Mucosa of descending colon (tissue), 3 donors: Measurements from ENCODE around the gene OPA1. TPM values are rescaled to one million over a fixed set of nuclear protein-coding genes. Genes with fewer than 3 reads are reported as not detected.
A peak's percentile ranks its signal among the peaks of the same experiment; 100 is the strongest.

Source experiments
- ATAC-seq: fragments of 200-7000 bp; cut with Tn5 transposase; one replicate; pipeline ENCODE4 v1.9.1; 2020; ENCODE audit warnings: mild to moderate bottlenecking, moderate library complexity
- DNase-seq, 3 donors: peaks; one replicate each; pipeline ENCODE4 v3.0.0-alpha.2; 2020
- H3K36me3 ChIP-seq: fragments of 200-600 bp; one replicate; pipeline ENCODE4 v1.8.0; 2021; ENCODE audit warnings: low read depth, mild to moderate bottlenecking
- H3K4me1 ChIP-seq: fragments of 200-600 bp; one replicate; pipeline ENCODE4 v1.8.0; 2021; ENCODE audit warnings: low read depth, mild to moderate bottlenecking
- H3K4me3 ChIP-seq: fragments of 200-600 bp; one replicate; pipeline ENCODE4 v1.8.0; 2021; ENCODE audit warnings: mild to moderate bottlenecking
- H3K9me3 ChIP-seq: fragments of 200-600 bp; one replicate; pipeline ENCODE4 v1.8.0; 2021; ENCODE audit warnings: mild to moderate bottlenecking
- intact Hi-C, 2 donors: fragments of 100-400 bp; cut with DNase I in 1 of 2; cut with micrococcal nuclease in 1 of 2; formaldehyde crosslinking; loops; one replicate each; pipeline versions ENCODE4 v1.11.0 to v1.11.1; 2022; cut with DNase I, micrococcal nuclease
- long read RNA-seq, 2 donors: library from polyadenylated mRNA; unstranded; transcript quantifications; one replicate each; pipeline ENCODE4 v2.0.0, GENCODE V29; 2019 to 2021
- total RNA-seq, 3 donors: library from RNA; stranded (reverse); fragmentation: NEBNext Ultra II Directional in 2 of 3; extraction: Animal tissue kit (Norgen Biotek cat#: 25700) in 2 of 3; gene quantifications; one replicate each; pipeline versions ENCODE4 v1.2.1 to v1.2.4, GENCODE V29; 2021 to 2023
- TF ChIP-seq, protein P1 (sequence below): fragments of 200-600 bp; IDR thresholded peaks from one replicate; pipeline ENCODE4 v1.8.0; 2022; ENCODE audit warnings: antibody characterized with exemption, mild to moderate bottlenecking
- donor health status: DM: no; HTN: no; CAD: no; lungs with moderate emphysema.
- donor health status: DM: no; HTN: no; CAD: no.
- donor health status: DM: no; HTN: yes; CAD: no.

OPA1 gene, protein sequence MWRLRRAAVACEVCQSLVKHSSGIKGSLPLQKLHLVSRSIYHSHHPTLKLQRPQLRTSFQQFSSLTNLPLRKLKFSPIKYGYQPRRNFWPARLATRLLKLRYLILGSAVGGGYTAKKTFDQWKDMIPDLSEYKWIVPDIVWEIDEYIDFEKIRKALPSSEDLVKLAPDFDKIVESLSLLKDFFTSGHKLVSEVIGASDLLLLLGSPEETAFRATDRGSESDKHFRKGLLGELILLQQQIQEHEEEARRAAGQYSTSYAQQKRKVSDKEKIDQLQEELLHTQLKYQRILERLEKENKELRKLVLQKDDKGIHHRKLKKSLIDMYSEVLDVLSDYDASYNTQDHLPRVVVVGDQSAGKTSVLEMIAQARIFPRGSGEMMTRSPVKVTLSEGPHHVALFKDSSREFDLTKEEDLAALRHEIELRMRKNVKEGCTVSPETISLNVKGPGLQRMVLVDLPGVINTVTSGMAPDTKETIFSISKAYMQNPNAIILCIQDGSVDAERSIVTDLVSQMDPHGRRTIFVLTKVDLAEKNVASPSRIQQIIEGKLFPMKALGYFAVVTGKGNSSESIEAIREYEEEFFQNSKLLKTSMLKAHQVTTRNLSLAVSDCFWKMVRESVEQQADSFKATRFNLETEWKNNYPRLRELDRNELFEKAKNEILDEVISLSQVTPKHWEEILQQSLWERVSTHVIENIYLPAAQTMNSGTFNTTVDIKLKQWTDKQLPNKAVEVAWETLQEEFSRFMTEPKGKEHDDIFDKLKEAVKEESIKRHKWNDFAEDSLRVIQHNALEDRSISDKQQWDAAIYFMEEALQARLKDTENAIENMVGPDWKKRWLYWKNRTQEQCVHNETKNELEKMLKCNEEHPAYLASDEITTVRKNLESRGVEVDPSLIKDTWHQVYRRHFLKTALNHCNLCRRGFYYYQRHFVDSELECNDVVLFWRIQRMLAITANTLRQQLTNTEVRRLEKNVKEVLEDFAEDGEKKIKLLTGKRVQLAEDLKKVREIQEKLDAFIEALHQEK
- 10 to 100 TPM; 67.8 to 90.8 (median 82.1) TPM for total RNA-seq
- long read RNA-seq, donor 1, full-length matches to known transcripts, result 19 of 39 reads
- long read RNA-seq, donor 1, partial matches to known transcripts, result 10 of 39 reads
- long read RNA-seq, donor 1, other reads (novel, unspliced or antisense), result 10 of 39 reads
- long read RNA-seq, donor 2, full-length matches to known transcripts, result 6 of 13 reads
- long read RNA-seq, donor 2, partial matches to known transcripts, result 3 of 13 reads
- long read RNA-seq, donor 2, other reads (novel, unspliced or antisense), result 4 of 13 reads

DNA sequence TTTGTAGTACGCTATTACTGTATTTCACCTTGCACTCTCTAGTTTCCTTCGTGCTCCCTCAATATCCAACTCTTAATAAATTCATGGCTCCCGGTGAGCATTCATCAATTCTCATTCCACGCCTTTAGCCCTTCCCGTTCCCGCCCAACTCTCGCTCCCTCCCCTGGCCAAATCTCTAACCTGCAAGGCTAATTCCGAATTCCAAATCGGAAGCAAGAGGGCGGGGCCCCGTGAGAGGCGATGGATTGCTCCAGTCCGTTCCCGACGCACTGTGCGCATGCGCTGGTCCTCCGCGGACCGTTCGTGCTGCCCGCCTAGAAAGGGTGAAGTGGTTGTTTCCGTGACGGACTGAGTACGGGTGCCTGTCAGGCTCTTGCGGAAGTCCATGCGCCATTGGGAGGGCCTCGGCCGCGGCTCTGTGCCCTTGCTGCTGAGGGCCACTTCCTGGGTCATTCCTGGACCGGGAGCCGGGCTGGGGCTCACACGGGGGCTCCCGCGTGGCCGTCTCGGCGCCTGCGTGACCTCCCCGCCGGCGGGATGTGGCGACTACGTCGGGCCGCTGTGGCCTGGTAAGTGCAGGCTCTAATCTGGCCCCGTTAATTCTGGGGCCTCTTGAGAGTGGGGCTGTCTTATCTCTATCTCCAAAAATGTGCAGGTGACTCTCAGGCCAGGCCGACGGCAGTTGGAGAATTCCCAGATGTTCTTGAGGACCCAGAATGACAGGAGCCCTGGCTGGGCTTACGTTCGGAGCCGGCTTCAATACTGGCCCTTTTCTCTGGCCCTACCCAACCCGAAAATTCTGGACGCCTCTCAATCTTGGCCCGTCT lies at the start of gene OPA1:
Gene OPA1 (plus strand): TSS at position 368 of the 827 bp plus-strand sequence. CDS start 170 bp downstream, at position 538.
- H3K4me3 ChIP-seq, result peak within 1 kb of the TSS; percentile 94
- H3K4me1 ChIP-seq, result peaks cover 12% of the 10 kb centered on the region
- H3K9me3 ChIP-seq, result no peaks in the 10 kb centered on the region
- H3K36me3 ChIP-seq, result no peaks in the 10 kb centered on the region
- intact Hi-C loops, result no loop called here
- TF ChIP-seq, protein P1, sequence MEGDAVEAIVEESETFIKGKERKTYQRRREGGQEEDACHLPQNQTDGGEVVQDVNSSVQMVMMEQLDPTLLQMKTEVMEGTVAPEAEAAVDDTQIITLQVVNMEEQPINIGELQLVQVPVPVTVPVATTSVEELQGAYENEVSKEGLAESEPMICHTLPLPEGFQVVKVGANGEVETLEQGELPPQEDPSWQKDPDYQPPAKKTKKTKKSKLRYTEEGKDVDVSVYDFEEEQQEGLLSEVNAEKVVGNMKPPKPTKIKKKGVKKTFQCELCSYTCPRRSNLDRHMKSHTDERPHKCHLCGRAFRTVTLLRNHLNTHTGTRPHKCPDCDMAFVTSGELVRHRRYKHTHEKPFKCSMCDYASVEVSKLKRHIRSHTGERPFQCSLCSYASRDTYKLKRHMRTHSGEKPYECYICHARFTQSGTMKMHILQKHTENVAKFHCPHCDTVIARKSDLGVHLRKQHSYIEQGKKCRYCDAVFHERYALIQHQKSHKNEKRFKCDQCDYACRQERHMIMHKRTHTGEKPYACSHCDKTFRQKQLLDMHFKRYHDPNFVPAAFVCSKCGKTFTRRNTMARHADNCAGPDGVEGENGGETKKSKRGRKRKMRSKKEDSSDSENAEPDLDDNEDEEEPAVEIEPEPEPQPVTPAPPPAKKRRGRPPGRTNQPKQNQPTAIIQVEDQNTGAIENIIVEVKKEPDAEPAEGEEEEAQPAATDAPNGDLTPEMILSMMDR, result no peak
- DNase-seq (peak; percentile 96 to 98 (median 97)), ATAC-seq (peak; percentile 98)

DNA sequence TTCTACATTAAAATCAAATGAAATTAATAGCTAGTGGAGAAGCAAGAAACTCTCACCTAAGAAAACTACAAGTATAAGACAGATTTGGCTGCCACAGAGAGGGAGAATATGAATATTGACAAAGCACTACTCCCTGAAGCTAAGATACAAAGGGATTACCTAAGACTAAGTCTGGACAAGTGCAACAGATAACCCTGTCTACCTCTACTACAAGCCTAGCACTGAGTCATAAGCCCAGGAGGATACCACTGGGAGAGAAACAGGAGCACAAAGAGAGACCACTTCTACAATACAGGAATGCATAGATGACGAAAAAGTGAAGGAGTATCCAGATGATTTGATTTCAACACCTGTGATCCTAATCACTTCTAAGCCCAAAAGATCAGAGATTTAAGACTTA lies 48.7 kb upstream of the OPA1 start:
- Histone ChIP-seq H3K36me3 (no peaks in the 10 kb centered on the region), H3K9me3 (peaks cover 11% of the 10 kb centered on the region), H3K4me1 (no peaks in the 10 kb centered on the region), H3K4me3 (no peak overlapping the region)
- intact Hi-C loops, result no loop called here
- DNase-seq (no peak), ATAC-seq (no peak)
- TF ChIP-seq, protein P1, result no peak

DNA sequence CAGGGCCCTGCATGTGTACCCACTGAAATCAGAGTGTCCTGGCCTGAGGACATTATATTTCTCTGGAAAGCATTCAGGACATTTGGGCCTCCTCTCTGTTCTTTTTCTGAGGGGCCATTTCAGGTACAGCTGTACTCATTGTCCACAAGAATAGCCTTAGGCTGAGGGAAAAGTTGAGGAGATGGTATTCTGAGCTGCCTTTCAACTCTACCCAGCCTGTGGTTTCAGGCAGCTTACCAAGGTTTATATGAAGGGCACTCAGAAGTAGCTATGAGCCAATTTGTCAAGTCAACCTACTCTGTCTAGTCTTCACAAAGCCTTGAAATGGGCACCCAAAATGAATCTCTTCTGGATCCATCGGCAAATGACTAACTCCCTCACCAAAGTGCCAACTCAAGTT lies 47.7 kb upstream of the OPA1 start:
- ATAC-seq (no peak), DNase-seq (no peak)
- TF ChIP-seq, protein P1, result no peak
- H3K9me3 ChIP-seq, result peaks cover 11% of the 10 kb centered on the region
- no peaks in the 10 kb centered on the region for H3K36me3 ChIP-seq
- H3K4me3 ChIP-seq, result no peak overlapping the region
- no peaks in the 10 kb centered on the region for H3K4me1 ChIP-seq
- intact Hi-C loops, result no loop called here

DNA sequence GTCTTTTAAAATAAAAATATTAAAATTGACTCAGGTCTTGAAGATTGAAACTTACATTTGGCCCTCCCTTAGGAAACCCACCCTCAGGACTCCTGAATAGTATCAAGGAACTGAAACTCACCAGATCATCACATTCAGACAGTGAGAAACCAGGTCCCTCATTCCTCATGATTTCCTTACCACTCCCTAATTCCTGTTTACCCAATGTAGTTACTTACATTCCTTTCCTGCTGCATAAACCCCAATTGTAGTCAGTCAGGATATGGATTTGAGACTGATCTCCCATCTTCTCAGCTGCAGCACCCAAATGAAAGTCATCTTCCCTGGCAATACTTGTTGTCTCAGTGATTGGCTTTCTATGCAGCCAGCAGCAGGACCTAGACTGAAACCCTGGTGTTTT lies 46.9 kb upstream of the OPA1 start:
- Histone ChIP-seq H3K36me3 (no peaks in the 10 kb centered on the region), H3K4me3 (no peak overlapping the region), H3K9me3 (peaks cover 11% of the 10 kb centered on the region), H3K4me1 (no peaks in the 10 kb centered on the region)
- ATAC-seq (no peak), DNase-seq (no peak)
- intact Hi-C loops, result no loop called here
- TF ChIP-seq, protein P1, result no peak
